HepG2 (cell line): ENCODE measurements around the gene PIEZO1. TPM values are rescaled to one million over a fixed set of nuclear protein-coding genes. Genes with fewer than 3 reads are reported as not detected.

ENCODE experiments used
- ELK4 ChIP-seq: sonication (generic); formaldehyde crosslinking; IDR thresholded peaks from 2 replicates; pipeline ENCODE4 v1.9.0; 2021; ENCODE audit warnings: missing genetic modification reagents, borderline replicate concordance
- HMG20A ChIP-seq: IDR thresholded peaks from 2 replicates; pipeline ENCODE4 v1.6.1; 2016; ENCODE audit warnings: borderline replicate concordance
- HOXA3 ChIP-seq: sonication (generic); formaldehyde crosslinking; IDR thresholded peaks from 2 replicates; pipeline ENCODE4 v1.5.0; 2020; ENCODE audit warnings: missing genetic modification reagents
- KDM3A ChIP-seq: IDR thresholded peaks from 2 replicates; pipeline ENCODE4 v1.6.1; 2018; ENCODE audit warnings: low read depth, missing compliant biosample characterization
- NFATC3 ChIP-seq: sonication (generic); formaldehyde crosslinking; IDR thresholded peaks from 2 replicates; pipeline ENCODE4 v1.5.1; 2020; ENCODE audit warnings: mild to moderate bottlenecking, missing genetic modification reagents
- PAF1 ChIP-seq: IDR thresholded peaks from 2 replicates; pipeline ENCODE4 v1.6.1; 2016; ENCODE audit warnings: missing genetic modification reagents, missing compliant biosample characterization
- RBFOX2 ChIP-seq: fragments of 200-400 bp; formaldehyde crosslinking; IDR thresholded peaks from 2 replicates; pipeline ENCODE4 v1.6.1; 2017; ENCODE audit warnings: low read depth, mild to moderate bottlenecking, low read length
- RFX5 ChIP-seq: IDR thresholded peaks from 2 replicates; pipeline ENCODE4 v1.6.1; 2011; ENCODE audit warnings: low read depth, low read length, improper control_type of control experiment
- RFXANK ChIP-seq: IDR thresholded peaks from 2 replicates; pipeline ENCODE4 v1.6.1; 2016
- RNF2 ChIP-seq: fragments of 450-650 bp; conservative IDR thresholded peaks from 2 replicates; pipeline ENCODE4 v1.6.1; 2016; ENCODE audit warnings: low read depth
- TBP ChIP-seq: sonication (generic); formaldehyde crosslinking; IDR thresholded peaks from 2 replicates; pipeline ENCODE4 v1.5.0; 2020; ENCODE audit warnings: missing genetic modification reagents
- XRCC5 ChIP-seq: fragments of 200-400 bp; formaldehyde crosslinking; optimal IDR thresholded peaks from 2 replicates; pipeline ENCODE3; 2017; ENCODE audit warnings: mild to moderate bottlenecking, low read length
- ZIK1 ChIP-seq: sonication (generic); formaldehyde crosslinking; IDR thresholded peaks from 2 replicates; pipeline ENCODE4 v1.5.0; 2020; ENCODE audit warnings: mild to moderate bottlenecking, low read depth, missing genetic modification reagents, borderline replicate concordance
- ZNF20 ChIP-seq: sonication (generic); formaldehyde crosslinking; IDR thresholded peaks from 2 replicates; pipeline ENCODE4 v1.4.0; 2020; ENCODE audit warnings: mild to moderate bottlenecking, moderate library complexity, missing genetic modification reagents
- ZNF224 ChIP-seq: sonication (generic); formaldehyde crosslinking; IDR thresholded peaks from 2 replicates; pipeline ENCODE4 v1.5.0; 2020; ENCODE audit warnings: mild to moderate bottlenecking, missing genetic modification reagents
- ZNF44 ChIP-seq: sonication (generic); formaldehyde crosslinking; IDR thresholded peaks from 2 replicates; pipeline ENCODE4 v1.5.1; 2020; ENCODE audit warnings: mild to moderate bottlenecking, missing genetic modification reagents
- ZNF512 ChIP-seq: sonication (generic); formaldehyde crosslinking; IDR thresholded peaks from 2 replicates; pipeline ENCODE4 v1.4.0; 2020; ENCODE audit warnings: mild to moderate bottlenecking, missing genetic modification reagents
- ZNF549 ChIP-seq: sonication (generic); formaldehyde crosslinking; IDR thresholded peaks from 2 replicates; pipeline ENCODE4 v1.5.0; 2020; ENCODE audit warnings: missing genetic modification reagents
- ZNF766 ChIP-seq: sonication (generic); formaldehyde crosslinking; IDR thresholded peaks from 2 replicates; pipeline ENCODE4 v1.5.0; 2020; ENCODE audit warnings: missing genetic modification reagents, borderline replicate concordance
- polyA plus RNA-seq, 8 experiments: library from polyadenylated mRNA; depleted of rRNA in 3 of 8; stranded (reverse) in 7 of 8; unstranded in 1 of 8; fragments of >200 nt; fragmentation: Illumina TruSeq in 4 of 8; extraction: Trizol in 4 of 8; gene quantifications; 2 replicates each; pipeline versions ENCODE4 v1.2.1 to v1.2.3, GENCODE V29; 2011 to 2016; ENCODE audit warnings: low read depth in 4 of 8, missing spikeins in 1 of 8, mixed read lengths in 1 of 8; ENCODE audit not compliant: insufficient read depth in 1 of 8
- total RNA-seq, 5 experiments: library from RNA; depleted of rRNA; stranded (reverse); fragments of >200 nt; fragmentation: Illumina TruSeq; extraction: Trizol; gene quantifications; 2 replicates each; pipeline ENCODE4 v1.2.3, GENCODE V29; 2016; ENCODE audit warnings: low read depth in 1 of 5
- TF ChIP-seq, protein P1 (sequence below): sonication (generic); formaldehyde crosslinking; IDR thresholded peaks from 2 replicates; pipeline ENCODE4 v1.4.0; 2020; ENCODE audit warnings: missing genetic modification reagents
- TF ChIP-seq, protein P2 (sequence below): sonication (generic); formaldehyde crosslinking; IDR thresholded peaks from 2 replicates; pipeline ENCODE4 v1.4.0; 2020; ENCODE audit warnings: missing genetic modification reagents

The PIEZO1 gene
- total and polyA plus RNA-seq, 2 of the 13 experiments (the other 11 are each of a cell fraction or from before 2014, with no cell fraction given): 67.9 to 85.0 TPM

- TF ChIP-seq, protein P1, sequence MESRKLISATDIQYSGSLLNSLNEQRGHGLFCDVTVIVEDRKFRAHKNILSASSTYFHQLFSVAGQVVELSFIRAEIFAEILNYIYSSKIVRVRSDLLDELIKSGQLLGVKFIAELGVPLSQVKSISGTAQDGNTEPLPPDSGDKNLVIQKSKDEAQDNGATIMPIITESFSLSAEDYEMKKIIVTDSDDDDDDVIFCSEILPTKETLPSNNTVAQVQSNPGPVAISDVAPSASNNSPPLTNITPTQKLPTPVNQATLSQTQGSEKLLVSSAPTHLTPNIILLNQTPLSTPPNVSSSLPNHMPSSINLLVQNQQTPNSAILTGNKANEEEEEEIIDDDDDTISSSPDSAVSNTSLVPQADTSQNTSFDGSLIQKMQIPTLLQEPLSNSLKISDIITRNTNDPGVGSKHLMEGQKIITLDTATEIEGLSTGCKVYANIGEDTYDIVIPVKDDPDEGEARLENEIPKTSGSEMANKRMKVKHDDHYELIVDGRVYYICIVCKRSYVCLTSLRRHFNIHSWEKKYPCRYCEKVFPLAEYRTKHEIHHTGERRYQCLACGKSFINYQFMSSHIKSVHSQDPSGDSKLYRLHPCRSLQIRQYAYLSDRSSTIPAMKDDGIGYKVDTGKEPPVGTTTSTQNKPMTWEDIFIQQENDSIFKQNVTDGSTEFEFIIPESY (CRISPR knock-in tag): peak; percentile 23; the same call in 1 of the 2 replicates
- TF ChIP-seq XRCC5: peak; percentile 82
- TF ChIP-seq ZNF20: no peak
- TF ChIP-seq HMG20A (CRISPR knock-in tag): no peak
- TF ChIP-seq RBFOX2: no peak
- no peak for TF ChIP-seq KDM3A
- no peak for TF ChIP-seq RNF2
- TF ChIP-seq RFX5: no peak
- no peak for TF ChIP-seq ELK4 (CRISPR knock-in tag)
- TF ChIP-seq ZNF224 (CRISPR knock-in tag): no peak
- no peak for TF ChIP-seq ZNF44 (CRISPR knock-in tag)
- TF ChIP-seq ZIK1 (CRISPR knock-in tag): no peak
- no peak for TF ChIP-seq ZNF549
- TF ChIP-seq ZNF766: no peak
- no peak for TF ChIP-seq PAF1 (CRISPR knock-in tag)
- TF ChIP-seq NFATC3 (CRISPR knock-in tag): no peak
- TF ChIP-seq, protein P2, sequence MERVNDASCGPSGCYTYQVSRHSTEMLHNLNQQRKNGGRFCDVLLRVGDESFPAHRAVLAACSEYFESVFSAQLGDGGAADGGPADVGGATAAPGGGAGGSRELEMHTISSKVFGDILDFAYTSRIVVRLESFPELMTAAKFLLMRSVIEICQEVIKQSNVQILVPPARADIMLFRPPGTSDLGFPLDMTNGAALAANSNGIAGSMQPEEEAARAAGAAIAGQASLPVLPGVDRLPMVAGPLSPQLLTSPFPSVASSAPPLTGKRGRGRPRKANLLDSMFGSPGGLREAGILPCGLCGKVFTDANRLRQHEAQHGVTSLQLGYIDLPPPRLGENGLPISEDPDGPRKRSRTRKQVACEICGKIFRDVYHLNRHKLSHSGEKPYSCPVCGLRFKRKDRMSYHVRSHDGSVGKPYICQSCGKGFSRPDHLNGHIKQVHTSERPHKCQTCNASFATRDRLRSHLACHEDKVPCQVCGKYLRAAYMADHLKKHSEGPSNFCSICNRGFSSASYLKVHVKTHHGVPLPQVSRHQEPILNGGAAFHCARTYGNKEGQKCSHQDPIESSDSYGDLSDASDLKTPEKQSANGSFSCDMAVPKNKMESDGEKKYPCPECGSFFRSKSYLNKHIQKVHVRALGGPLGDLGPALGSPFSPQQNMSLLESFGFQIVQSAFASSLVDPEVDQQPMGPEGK (CRISPR knock-in tag): peak; percentile 69
- TF ChIP-seq ZNF512 (CRISPR knock-in tag): no peak
- no peak for TF ChIP-seq TBP (CRISPR knock-in tag)
- no peak for TF ChIP-seq HOXA3 (CRISPR knock-in tag)
- no peak for TF ChIP-seq RFXANK (CRISPR knock-in tag)
Observed at GRCh38 chr16:88697831-88698615, 87.0 kb downstream of the PIEZO1 start (continued).
